ENCODE data around the gene ATF6. TPM values are rescaled to one million over a fixed set of nuclear protein-coding genes. Genes with fewer than 3 reads are reported as not detected.

The ATF6 gene
- total RNA-seq, 1 experiment from 2014 or later: 16.4 TPM

DNA sequence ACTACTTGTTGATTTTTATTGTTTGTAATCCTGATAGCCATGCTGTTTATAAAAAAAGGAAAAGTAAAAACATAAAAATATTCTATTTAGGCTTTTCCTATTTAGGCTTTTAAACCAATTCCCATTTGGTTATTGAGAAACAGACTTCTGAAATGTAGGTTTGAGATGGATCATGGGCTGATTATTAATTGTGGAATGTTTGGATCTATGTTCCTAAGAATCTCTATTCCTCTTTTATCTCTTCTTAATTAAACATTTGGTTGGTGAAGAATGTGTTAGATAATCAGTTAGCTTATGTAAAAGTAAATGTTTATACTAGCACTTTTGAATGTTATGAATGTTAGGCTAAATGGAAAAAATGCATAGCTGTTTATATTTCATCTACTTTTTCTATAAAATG, 97.4 kb downstream of the ATF6 start:
- Histone ChIP-seq H3K9me3 (ENCODE audit: control insufficient read depth, insufficient read depth, low read depth, low read length) (no peaks in the 10 kb centered on the region), H3K27me3 (ENCODE audit: control insufficient read depth, insufficient read depth, low read length) (no peaks in the 10 kb centered on the region), H3K27ac (ENCODE audit: low read length) (no peak overlapping the region), H3K36me3 (ENCODE audit: control insufficient read depth, insufficient read depth, low read length) (no peaks in the 10 kb centered on the region; the same call in 1 of the 2 replicates), H3K4me3 (ENCODE audit: low read depth in 2 of 2, low read length in 2 of 2) (no peak overlapping the region), H3K4me1 (ENCODE audit: control insufficient read depth, insufficient read depth, low read length) (no peaks in the 10 kb centered on the region)
- in situ Hi-C loops (cut with HindIII; ENCODE audit: low pct_unique_long_range_greater_than_20kb, low sequenced_read_pairs) (no loop called here), intact Hi-C loops (cut with micrococcal nuclease; ENCODE audit: unreplicated experiment) (no loop called here)
- ChIA-PET POLR2A (no interaction called here), CTCF (interaction anchor here (1.3 kb wide), 1 partner anchor 174 kb away, joined by 8 read pairs; no protein-coding TSS in a partner anchor)
- no TSS peak for BruUV-seq (replicated peaks)
- DNase-seq (ENCODE audit: low read depth, low spot score) (no peak), ATAC-seq (no peak)
- TF ChIP-seq TCF7L2 (IDR thresholded peaks at IDR 0.05; ENCODE audit: low read depth, low read length) (no peak), SIN3A (IDR thresholded peaks at IDR 0.05; ENCODE audit: borderline replicate concordance, insufficient read depth, low read depth, low read length) (no peak), POLR2AphosphoS5 (IDR thresholded peaks at IDR 0.05; ENCODE audit: low read depth, low read length) (no peak)
- TF ChIP-seq, protein P1, sequence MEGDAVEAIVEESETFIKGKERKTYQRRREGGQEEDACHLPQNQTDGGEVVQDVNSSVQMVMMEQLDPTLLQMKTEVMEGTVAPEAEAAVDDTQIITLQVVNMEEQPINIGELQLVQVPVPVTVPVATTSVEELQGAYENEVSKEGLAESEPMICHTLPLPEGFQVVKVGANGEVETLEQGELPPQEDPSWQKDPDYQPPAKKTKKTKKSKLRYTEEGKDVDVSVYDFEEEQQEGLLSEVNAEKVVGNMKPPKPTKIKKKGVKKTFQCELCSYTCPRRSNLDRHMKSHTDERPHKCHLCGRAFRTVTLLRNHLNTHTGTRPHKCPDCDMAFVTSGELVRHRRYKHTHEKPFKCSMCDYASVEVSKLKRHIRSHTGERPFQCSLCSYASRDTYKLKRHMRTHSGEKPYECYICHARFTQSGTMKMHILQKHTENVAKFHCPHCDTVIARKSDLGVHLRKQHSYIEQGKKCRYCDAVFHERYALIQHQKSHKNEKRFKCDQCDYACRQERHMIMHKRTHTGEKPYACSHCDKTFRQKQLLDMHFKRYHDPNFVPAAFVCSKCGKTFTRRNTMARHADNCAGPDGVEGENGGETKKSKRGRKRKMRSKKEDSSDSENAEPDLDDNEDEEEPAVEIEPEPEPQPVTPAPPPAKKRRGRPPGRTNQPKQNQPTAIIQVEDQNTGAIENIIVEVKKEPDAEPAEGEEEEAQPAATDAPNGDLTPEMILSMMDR (IDR thresholded peaks at IDR 0.05): no peak
- TF ChIP-seq, protein P2, sequence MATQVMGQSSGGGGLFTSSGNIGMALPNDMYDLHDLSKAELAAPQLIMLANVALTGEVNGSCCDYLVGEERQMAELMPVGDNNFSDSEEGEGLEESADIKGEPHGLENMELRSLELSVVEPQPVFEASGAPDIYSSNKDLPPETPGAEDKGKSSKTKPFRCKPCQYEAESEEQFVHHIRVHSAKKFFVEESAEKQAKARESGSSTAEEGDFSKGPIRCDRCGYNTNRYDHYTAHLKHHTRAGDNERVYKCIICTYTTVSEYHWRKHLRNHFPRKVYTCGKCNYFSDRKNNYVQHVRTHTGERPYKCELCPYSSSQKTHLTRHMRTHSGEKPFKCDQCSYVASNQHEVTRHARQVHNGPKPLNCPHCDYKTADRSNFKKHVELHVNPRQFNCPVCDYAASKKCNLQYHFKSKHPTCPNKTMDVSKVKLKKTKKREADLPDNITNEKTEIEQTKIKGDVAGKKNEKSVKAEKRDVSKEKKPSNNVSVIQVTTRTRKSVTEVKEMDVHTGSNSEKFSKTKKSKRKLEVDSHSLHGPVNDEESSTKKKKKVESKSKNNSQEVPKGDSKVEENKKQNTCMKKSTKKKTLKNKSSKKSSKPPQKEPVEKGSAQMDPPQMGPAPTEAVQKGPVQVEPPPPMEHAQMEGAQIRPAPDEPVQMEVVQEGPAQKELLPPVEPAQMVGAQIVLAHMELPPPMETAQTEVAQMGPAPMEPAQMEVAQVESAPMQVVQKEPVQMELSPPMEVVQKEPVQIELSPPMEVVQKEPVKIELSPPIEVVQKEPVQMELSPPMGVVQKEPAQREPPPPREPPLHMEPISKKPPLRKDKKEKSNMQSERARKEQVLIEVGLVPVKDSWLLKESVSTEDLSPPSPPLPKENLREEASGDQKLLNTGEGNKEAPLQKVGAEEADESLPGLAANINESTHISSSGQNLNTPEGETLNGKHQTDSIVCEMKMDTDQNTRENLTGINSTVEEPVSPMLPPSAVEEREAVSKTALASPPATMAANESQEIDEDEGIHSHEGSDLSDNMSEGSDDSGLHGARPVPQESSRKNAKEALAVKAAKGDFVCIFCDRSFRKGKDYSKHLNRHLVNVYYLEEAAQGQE (IDR thresholded peaks at IDR 0.05; ENCODE audit: insufficient read depth in 1 of 2, low read depth in 2 of 2, low read length in 1 of 2): no peak

DNA sequence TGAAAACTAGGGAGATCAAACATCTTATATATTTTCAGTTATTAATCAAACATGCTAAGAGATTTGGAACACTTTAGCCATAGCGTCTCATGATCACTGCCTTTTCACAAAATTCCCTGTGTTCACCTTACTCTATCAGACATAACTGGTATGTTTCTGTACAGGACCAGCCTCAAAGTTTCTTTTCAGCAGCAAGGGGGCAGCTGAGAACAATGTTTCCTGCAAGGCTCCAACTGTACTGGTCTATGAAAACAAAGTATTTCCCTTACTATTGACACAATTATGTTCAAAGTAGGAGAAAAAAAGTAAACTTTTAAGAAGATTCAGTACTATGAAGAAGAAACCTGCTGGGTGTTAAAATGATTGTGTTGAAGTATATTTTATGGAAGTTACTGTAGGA, 98.5 kb downstream of the ATF6 start:
- no peaks in the 10 kb centered on the region; the same call in 1 of the 2 replicates for H3K36me3 ChIP-seq (ENCODE audit: control insufficient read depth, insufficient read depth, low read length)
- ChIA-PET CTCF (interaction anchor here (1.3 kb wide), 1 partner anchor 173 kb away, joined by 8 read pairs; no protein-coding TSS in a partner anchor), POLR2A (no interaction called here)
- H3K9me3 ChIP-seq (ENCODE audit: control insufficient read depth, insufficient read depth, low read depth, low read length): no peaks in the 10 kb centered on the region
- in situ Hi-C loops (cut with HindIII; ENCODE audit: low pct_unique_long_range_greater_than_20kb, low sequenced_read_pairs) (no loop called here), intact Hi-C loops (cut with micrococcal nuclease; ENCODE audit: unreplicated experiment) (no loop called here)
- ATAC-seq: no peak; the same call in 1 of the 2 replicates
- no peaks in the 10 kb centered on the region for H3K27me3 ChIP-seq (ENCODE audit: control insufficient read depth, insufficient read depth, low read length)
- no TSS peak for BruUV-seq (replicated peaks)
- H3K4me1 ChIP-seq (ENCODE audit: control insufficient read depth, insufficient read depth, low read length): no peaks in the 10 kb centered on the region
- H3K4me3 ChIP-seq (ENCODE audit: low read depth in 2 of 2, low read length in 2 of 2): no peak overlapping the region
- TF ChIP-seq TCF7L2 (IDR thresholded peaks at IDR 0.05; ENCODE audit: low read depth, low read length) (no peak), POLR2AphosphoS5 (IDR thresholded peaks at IDR 0.05; ENCODE audit: low read depth, low read length) (no peak), SIN3A (IDR thresholded peaks at IDR 0.05; ENCODE audit: borderline replicate concordance, insufficient read depth, low read depth, low read length) (no peak)
- TF ChIP-seq, protein P2 (IDR thresholded peaks at IDR 0.05; ENCODE audit: insufficient read depth in 1 of 2, low read depth in 2 of 2, low read length in 1 of 2): no peak
- TF ChIP-seq, protein P1 (IDR thresholded peaks at IDR 0.05): peak; percentile 16; the same call in 1 of the 2 replicates
- H3K27ac ChIP-seq (ENCODE audit: low read length): no peak overlapping the region
- DNase-seq (ENCODE audit: low read depth, low spot score): no peak

Data from Panc1 (cell line).